OCI-LY1 (cell line): Measurements from ENCODE around the gene TNF.
A peak's percentile ranks its signal among the peaks of the same experiment; 100 is the strongest.

Source experiments
- H2AFZ ChIP-seq: fragments of 200-600 bp; sonication (generic), shearing (Covaris generic); 2 replicates; pipeline ENCODE4 v1.6.0; 2014; ENCODE audit warnings: antibody characterized with exemption, mild to moderate bottlenecking, low read length
- H3F3A ChIP-seq: fragments of 200-600 bp; sonication (generic), shearing (Covaris generic); 2 replicates; pipeline ENCODE4 v1.6.0; 2014; ENCODE audit warnings: mild to moderate bottlenecking, antibody characterized with exemption, low read length, moderate library complexity; ENCODE audit not compliant: insufficient read depth
- H3K27ac ChIP-seq: fragments of 200-600 bp; sonication (generic); 2 replicates; pipeline ENCODE4 v1.5.1; 2014; ENCODE audit warnings: low read length, mixed run types, mild to moderate bottlenecking, low read depth; ENCODE audit not compliant: poor library complexity, severe bottlenecking
- H3K27me3 ChIP-seq: fragments of 200-600 bp; sonication (generic); 2 replicates; pipeline ENCODE4 v1.6.0; 2014; ENCODE audit warnings: antibody characterized with exemption, mild to moderate bottlenecking, low read length, moderate library complexity; ENCODE audit not compliant: insufficient read depth
- H3K36me3 ChIP-seq: fragments of 200-600 bp; sonication (generic); 2 replicates; pipeline ENCODE4 v1.6.1; 2014; ENCODE audit warnings: mild to moderate bottlenecking, antibody characterized with exemption, low read length, moderate library complexity, mixed read lengths; ENCODE audit not compliant: insufficient read depth
- H3K4me1 ChIP-seq: fragments of 200-600 bp; sonication (generic); 2 replicates; pipeline ENCODE4 v1.5.1; 2014; ENCODE audit warnings: mild to moderate bottlenecking, low read length, moderate library complexity; ENCODE audit not compliant: insufficient read depth, severe bottlenecking
- H3K4me2 ChIP-seq: fragments of 200-600 bp; sonication (generic), shearing (Covaris generic); 2 replicates; pipeline ENCODE4 v1.6.1; 2014; ENCODE audit warnings: low read length
- H3K4me3 ChIP-seq: fragments of 200-600 bp; sonication (generic); 2 replicates; pipeline ENCODE4 v1.5.1; 2014; ENCODE audit warnings: low read length, low read depth, mild to moderate bottlenecking, mixed read lengths; ENCODE audit not compliant: poor library complexity, severe bottlenecking
- H3K79me2 ChIP-seq: fragments of 200-600 bp; shearing (Covaris generic); 2 replicates; pipeline ENCODE4 v1.6.1; 2016; ENCODE audit warnings: mixed run types, low read length, mixed read lengths; ENCODE audit not compliant: insufficient read depth
- H3K9ac ChIP-seq: fragments of 200-600 bp; sonication (generic), shearing (Covaris generic); 2 replicates; pipeline ENCODE4 v1.6.1; 2014; ENCODE audit warnings: mild to moderate bottlenecking, low read length, mixed read lengths
- H3K9me2 ChIP-seq: fragments of 200-600 bp; sonication (generic), shearing (Covaris generic); 2 replicates; pipeline ENCODE4 v1.6.1; 2014; ENCODE audit warnings: low read depth, mild to moderate bottlenecking, low read length, mixed read lengths
- H3K9me3 ChIP-seq: fragments of 200-600 bp; shearing (Covaris generic); 2 replicates; pipeline ENCODE4 v1.6.1; 2014; ENCODE audit warnings: low read length, mixed read lengths
- H4K20me1 ChIP-seq: fragments of 200-600 bp; sonication (generic), shearing (Covaris generic); 2 replicates; pipeline ENCODE4 v1.6.0; 2016; ENCODE audit warnings: mild to moderate bottlenecking, low read length; ENCODE audit not compliant: insufficient read depth
- EZH2 ChIP-seq: fragments of 200-600 bp; sonication (generic), shearing (Covaris generic); IDR thresholded peaks from 2 replicates; pipeline ENCODE4 v1.8.0; 2017; ENCODE audit warnings: borderline replicate concordance, mixed run types, mild to moderate bottlenecking, antibody characterized with exemption, low read length, moderate library complexity, mixed read lengths
- TF ChIP-seq, protein P1 (sequence below): fragments of 200-600 bp; sonication (generic), shearing (Covaris generic); IDR thresholded peaks from 2 replicates; pipeline ENCODE4 v1.5.1; 2017; ENCODE audit warnings: mild to moderate bottlenecking, antibody characterized with exemption, low read length, moderate library complexity, mixed read lengths

Gene TNF

GRCh38 chr6:31568537-31568961 is 6.8 kb upstream of the TNF start:
- H3K9me3 ChIP-seq = no peaks in the 10 kb centered on the region
- H3K9ac ChIP-seq = no peak overlapping the region
- H3K27ac ChIP-seq = no peak overlapping the region
- TF ChIP-seq, protein P1, sequence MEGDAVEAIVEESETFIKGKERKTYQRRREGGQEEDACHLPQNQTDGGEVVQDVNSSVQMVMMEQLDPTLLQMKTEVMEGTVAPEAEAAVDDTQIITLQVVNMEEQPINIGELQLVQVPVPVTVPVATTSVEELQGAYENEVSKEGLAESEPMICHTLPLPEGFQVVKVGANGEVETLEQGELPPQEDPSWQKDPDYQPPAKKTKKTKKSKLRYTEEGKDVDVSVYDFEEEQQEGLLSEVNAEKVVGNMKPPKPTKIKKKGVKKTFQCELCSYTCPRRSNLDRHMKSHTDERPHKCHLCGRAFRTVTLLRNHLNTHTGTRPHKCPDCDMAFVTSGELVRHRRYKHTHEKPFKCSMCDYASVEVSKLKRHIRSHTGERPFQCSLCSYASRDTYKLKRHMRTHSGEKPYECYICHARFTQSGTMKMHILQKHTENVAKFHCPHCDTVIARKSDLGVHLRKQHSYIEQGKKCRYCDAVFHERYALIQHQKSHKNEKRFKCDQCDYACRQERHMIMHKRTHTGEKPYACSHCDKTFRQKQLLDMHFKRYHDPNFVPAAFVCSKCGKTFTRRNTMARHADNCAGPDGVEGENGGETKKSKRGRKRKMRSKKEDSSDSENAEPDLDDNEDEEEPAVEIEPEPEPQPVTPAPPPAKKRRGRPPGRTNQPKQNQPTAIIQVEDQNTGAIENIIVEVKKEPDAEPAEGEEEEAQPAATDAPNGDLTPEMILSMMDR = no peak
- TF ChIP-seq EZH2 = no peak
- H2AFZ ChIP-seq = no peak overlapping the region
- no peak overlapping the region for H3K4me3 ChIP-seq
- H3K9me2 ChIP-seq = no peaks in the 10 kb centered on the region
- H3K4me2 ChIP-seq = 0 out of 2 replicates have a peak overlapping the region, but pooled peaks have one; percentile 18
- H3K4me1 ChIP-seq = peaks cover 49% of the 10 kb centered on the region
- H3F3A ChIP-seq = no peaks in the 10 kb centered on the region
- H3K79me2 ChIP-seq = no peaks in the 10 kb centered on the region
- H3K36me3 ChIP-seq = no peaks in the 10 kb centered on the region
- H4K20me1 ChIP-seq = no peaks in the 10 kb centered on the region
- no peaks in the 10 kb centered on the region for H3K27me3 ChIP-seq

DNA sequence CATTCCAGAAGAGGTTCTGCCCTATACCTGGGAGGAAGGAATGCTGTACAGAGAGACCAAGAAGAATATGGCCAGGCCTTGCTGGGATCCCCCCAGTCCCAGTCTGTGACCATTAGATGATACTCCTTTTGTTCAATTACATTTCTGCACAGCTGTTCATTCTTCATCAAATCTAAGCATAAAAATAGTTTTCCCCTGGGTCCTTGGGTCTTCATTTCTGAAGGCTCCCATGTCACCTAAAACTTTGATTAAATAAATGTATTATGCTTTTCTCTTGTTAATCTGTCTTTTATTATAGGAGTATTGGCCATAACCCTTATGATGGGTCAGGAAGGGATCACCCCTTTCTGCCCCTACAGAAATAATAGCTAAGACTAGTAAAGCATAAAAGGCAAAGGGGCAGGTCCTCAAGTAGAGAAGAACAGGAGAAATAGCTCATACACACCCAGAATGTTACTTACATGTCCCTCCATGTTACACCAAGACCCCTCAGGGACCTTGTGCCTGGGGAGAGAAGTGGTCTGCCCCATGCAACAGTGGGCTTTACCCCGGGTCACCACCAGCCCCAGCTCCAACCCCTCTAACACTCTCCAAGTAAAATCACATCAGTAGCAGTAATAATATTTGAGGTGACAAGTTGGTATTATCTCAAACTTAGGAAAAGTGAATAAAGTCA is 5.4 kb upstream of the TNF start:
- Histone ChIP-seq H3K4me1 (peaks cover 52% of the 10 kb centered on the region), H2AFZ (no peak overlapping the region), H4K20me1 (no peaks in the 10 kb centered on the region), H3K27ac (no peak overlapping the region), H3K27me3 (no peaks in the 10 kb centered on the region), H3K36me3 (no peaks in the 10 kb centered on the region), H3K9me2 (no peaks in the 10 kb centered on the region), H3K9me3 (no peaks in the 10 kb centered on the region), H3K4me3 (no peak overlapping the region), H3F3A (no peaks in the 10 kb centered on the region), H3K9ac (no peak overlapping the region), H3K79me2 (no peaks in the 10 kb centered on the region), H3K4me2 (peak overlapping the region; percentile 10; the same call in 1 of the 2 replicates)
- TF ChIP-seq, protein P1 = no peak
- no peak for TF ChIP-seq EZH2

DNA sequence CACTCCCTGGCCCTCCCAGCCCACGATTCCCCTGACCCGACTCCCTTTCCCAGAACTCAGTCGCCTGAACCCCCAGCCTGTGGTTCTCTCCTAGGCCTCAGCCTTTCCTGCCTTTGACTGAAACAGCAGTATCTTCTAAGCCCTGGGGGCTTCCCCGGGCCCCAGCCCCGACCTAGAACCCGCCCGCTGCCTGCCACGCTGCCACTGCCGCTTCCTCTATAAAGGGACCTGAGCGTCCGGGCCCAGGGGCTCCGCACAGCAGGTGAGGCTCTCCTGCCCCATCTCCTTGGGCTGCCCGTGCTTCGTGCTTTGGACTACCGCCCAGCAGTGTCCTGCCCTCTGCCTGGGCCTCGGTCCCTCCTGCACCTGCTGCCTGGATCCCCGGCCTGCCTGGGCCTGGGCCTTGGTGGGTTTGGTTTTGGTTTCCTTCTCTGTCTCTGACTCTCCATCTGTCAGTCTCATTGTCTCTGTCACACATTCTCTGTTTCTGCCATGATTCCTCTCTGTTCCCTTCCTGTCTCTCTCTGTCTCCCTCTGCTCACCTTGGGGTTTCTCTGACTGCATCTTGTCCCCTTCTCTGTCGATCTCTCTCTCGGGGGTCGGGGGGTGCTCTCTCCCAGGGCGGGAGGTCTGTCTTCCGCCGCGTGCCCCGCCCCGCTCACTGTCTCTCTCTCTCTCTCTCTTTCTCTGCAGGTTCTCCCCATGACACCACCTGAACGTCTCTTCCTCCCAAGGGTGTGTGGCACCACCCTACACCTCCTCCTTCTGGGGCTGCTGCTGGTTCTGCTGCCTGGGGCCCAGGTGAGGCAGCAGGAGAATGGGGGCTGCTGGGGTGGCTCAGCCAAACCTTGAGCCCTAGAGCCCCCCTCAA is 3.1 kb upstream of the TNF start, which contains the start of gene LTA:
Gene LTA (plus strand): TSS at position 249 of the 871 bp plus-strand sequence. CDS start 454 bp downstream, at position 703.
- peak within 1 kb of the TSS; percentile 54 for H3K27ac ChIP-seq
- no peaks in the 10 kb centered on the region for H3K9me3 ChIP-seq
- no peaks in the 10 kb centered on the region for H3K9me2 ChIP-seq
- H3K27me3 ChIP-seq = no peaks in the 10 kb centered on the region
- no peaks in the 10 kb centered on the region for H3K36me3 ChIP-seq
- no peaks in the 10 kb centered on the region for H3K79me2 ChIP-seq
- no peaks in the 10 kb centered on the region for H4K20me1 ChIP-seq
- peak within 1 kb of the TSS; percentile 57 for H3K4me3 ChIP-seq
- no peaks in the 10 kb centered on the region for H3F3A ChIP-seq
- peak within 1 kb of the TSS; percentile 66 for H3K4me2 ChIP-seq
- H3K4me1 ChIP-seq = peaks cover 73% of the 10 kb centered on the region
- TF ChIP-seq, protein P1 = no peak; the same call in 1 of the 2 replicates
- no peak for TF ChIP-seq EZH2
- peak within 1 kb of the TSS; percentile 67 for H3K9ac ChIP-seq
- no peak within 1 kb of the TSS; the same call in 1 of the 2 replicates for H2AFZ ChIP-seq
